ENCODE results near the gene SOX1.

DNA sequence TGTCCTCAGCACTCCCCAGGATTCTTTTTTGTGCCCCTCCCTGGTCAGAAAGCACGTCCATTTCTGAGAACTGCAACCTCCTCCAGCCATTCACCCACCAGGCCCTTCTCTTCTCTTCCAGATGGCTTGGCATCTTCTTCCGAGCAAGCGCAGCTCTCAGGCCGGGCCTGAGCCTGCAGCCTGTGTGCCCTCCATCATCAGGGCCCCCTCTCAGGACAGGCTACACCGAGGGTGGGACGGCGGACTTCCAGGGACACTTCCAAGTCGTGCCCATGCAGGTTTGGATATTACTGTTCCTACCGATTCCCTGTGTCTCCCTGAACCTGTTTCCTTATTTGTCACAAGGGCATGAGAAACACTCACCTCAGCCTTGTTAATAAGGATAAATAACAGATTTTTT is 28.4 kb downstream of the SOX1 start:
- no peak for TF ChIP-seq BHLHE40 (IDR thresholded peaks at IDR 0.05; ENCODE audit: borderline replicate concordance)
- no peak for TF ChIP-seq NFRKB (IDR thresholded peaks at IDR 0.05)
- TF ChIP-seq HDGF (IDR thresholded peaks at IDR 0.05; ENCODE audit: borderline replicate concordance), result no peak
- TF ChIP-seq TARDBP (IDR thresholded peaks at IDR 0.05), result no peak
- TF ChIP-seq ELF4 (IDR thresholded peaks at IDR 0.05), result no peak
- no peak for TF ChIP-seq FOXK2 (IDR thresholded peaks at IDR 0.05)
- TF ChIP-seq SUZ12 (IDR thresholded peaks at IDR 0.05), result no peak
- TF ChIP-seq L3MBTL2 (conservative IDR thresholded peaks at IDR 0.05), result no peak
- TF ChIP-seq, protein P1, sequence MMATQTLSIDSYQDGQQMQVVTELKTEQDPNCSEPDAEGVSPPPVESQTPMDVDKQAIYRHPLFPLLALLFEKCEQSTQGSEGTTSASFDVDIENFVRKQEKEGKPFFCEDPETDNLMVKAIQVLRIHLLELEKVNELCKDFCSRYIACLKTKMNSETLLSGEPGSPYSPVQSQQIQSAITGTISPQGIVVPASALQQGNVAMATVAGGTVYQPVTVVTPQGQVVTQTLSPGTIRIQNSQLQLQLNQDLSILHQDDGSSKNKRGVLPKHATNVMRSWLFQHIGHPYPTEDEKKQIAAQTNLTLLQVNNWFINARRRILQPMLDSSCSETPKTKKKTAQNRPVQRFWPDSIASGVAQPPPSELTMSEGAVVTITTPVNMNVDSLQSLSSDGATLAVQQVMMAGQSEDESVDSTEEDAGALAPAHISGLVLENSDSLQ (IDR thresholded peaks at IDR 0.05), result no peak

Data from HEK293T (cell line).